ENCODE results near the gene SEZ6. TPM values are rescaled to one million over a fixed set of nuclear protein-coding genes. Genes with fewer than 3 reads are reported as not detected.

Gene SEZ6
- total RNA-seq, 1 donor from 2014 or later = not detected

- peak; percentile 64 for DNase-seq (ENCODE audit: low spot score)
Observed at GRCh38 chr17:28953444-28954118, 52.3 kb downstream of the SEZ6 start.

GRCh38 chr17:28951991-28952975 is 53.5 kb downstream of the SEZ6 start:
- peak; percentile 98 for DNase-seq (ENCODE audit: low spot score)

GRCh38 chr17:28951428-28951990 is 54.3 kb downstream of the SEZ6 start, which contains the start of gene PHF12:
Gene PHF12, minus strand, starts transcription at chr17:28951518. Its CDS starts 558 bp downstream, at chr17:28950960.
- DNase-seq (ENCODE audit: low spot score) = peak; percentile 100

GRCh38 chr17:28950752-28951427 is 54.9 kb downstream of the SEZ6 start:
- peak; percentile 62 for DNase-seq (ENCODE audit: low spot score)

- peak; percentile 80 for DNase-seq (ENCODE audit: low spot score)
Observed at GRCh38 chr17:28950017-28950751, 55.6 kb downstream of the SEZ6 start.

GRCh38 chr17:28949185-28950016 is 56.4 kb downstream of the SEZ6 start:
- peak; percentile 73 for DNase-seq (ENCODE audit: low spot score)

- DNase-seq (ENCODE audit: low spot score) = no peak
Observed at GRCh38 chr17:28948873-28949184, 57.0 kb downstream of the SEZ6 start.

- DNase-seq (ENCODE audit: low spot score) = no peak
Observed at GRCh38 chr17:28948342-28948741, 57.5 kb downstream of the SEZ6 start.

- DNase-seq (ENCODE audit: low spot score) = no peak
Observed at GRCh38 chr17:28947639-28948038, 58.2 kb downstream of the SEZ6 start.

- no peak for DNase-seq (ENCODE audit: low spot score)
Observed at GRCh38 chr17:28946239-28946638, 59.6 kb downstream of the SEZ6 start.

- no peak for DNase-seq (ENCODE audit: low spot score)
Observed at GRCh38 chr17:28944862-28945741, 60.7 kb downstream of the SEZ6 start.

- DNase-seq (ENCODE audit: low spot score) = no peak
Observed at GRCh38 chr17:28944343-28944742, 61.5 kb downstream of the SEZ6 start.

- DNase-seq (ENCODE audit: low spot score) = no peak
Observed at GRCh38 chr17:28942925-28943324, 62.9 kb downstream of the SEZ6 start.

- DNase-seq (ENCODE audit: low spot score) = no peak
Observed at GRCh38 chr17:28941251-28941650, 64.6 kb downstream of the SEZ6 start.

- no peak for DNase-seq (ENCODE audit: low spot score)
Observed at GRCh38 chr17:28940675-28941074, 65.2 kb downstream of the SEZ6 start.

GRCh38 chr17:28940142-28940541 is 65.7 kb downstream of the SEZ6 start:
- no peak for DNase-seq (ENCODE audit: low spot score)

GRCh38 chr17:28938552-28938951 is 67.3 kb downstream of the SEZ6 start:
- DNase-seq (ENCODE audit: low spot score) = no peak

- no peak for DNase-seq (ENCODE audit: low spot score)
Observed at GRCh38 chr17:28937044-28937729, 68.6 kb downstream of the SEZ6 start.
